Left ventricle myocardium superior (tissue), 1 donor: ENCODE measurements around the gene RHEB. TPM values are rescaled to one million over a fixed set of nuclear protein-coding genes. Genes with fewer than 3 reads are reported as not detected.
A peak's percentile ranks its signal among the peaks of the same experiment; 100 is the strongest.

Experiments
- ATAC-seq: fragments of 200-7000 bp; cut with Tn5 transposase; one replicate; pipeline ENCODE4 v1.9.1; 2020; ENCODE audit warnings: mild to moderate bottlenecking, moderate library complexity
- DNase-seq: peaks from one replicate; pipeline ENCODE4 v3.0.0-alpha.2; 2020
- intact Hi-C: fragments of 100-400 bp; cut with micrococcal nuclease; formaldehyde crosslinking; loops from one replicate; pipeline ENCODE4 v1.11.0; 2022
- total RNA-seq: library from RNA; stranded (reverse); fragmentation: NEBNext Ultra II Directional; extraction: Animal tissue kit (Norgen Biotek cat#: 25700); gene quantifications from one replicate; pipeline ENCODE4 v1.2.1, GENCODE V29; 2021
- donor health status: DM: no; HTN: yes; CAD: no; lungs with severe emphysema.

The RHEB gene
- total RNA-seq, 1 donor from 2014 or later, result 116 TPM

DNA sequence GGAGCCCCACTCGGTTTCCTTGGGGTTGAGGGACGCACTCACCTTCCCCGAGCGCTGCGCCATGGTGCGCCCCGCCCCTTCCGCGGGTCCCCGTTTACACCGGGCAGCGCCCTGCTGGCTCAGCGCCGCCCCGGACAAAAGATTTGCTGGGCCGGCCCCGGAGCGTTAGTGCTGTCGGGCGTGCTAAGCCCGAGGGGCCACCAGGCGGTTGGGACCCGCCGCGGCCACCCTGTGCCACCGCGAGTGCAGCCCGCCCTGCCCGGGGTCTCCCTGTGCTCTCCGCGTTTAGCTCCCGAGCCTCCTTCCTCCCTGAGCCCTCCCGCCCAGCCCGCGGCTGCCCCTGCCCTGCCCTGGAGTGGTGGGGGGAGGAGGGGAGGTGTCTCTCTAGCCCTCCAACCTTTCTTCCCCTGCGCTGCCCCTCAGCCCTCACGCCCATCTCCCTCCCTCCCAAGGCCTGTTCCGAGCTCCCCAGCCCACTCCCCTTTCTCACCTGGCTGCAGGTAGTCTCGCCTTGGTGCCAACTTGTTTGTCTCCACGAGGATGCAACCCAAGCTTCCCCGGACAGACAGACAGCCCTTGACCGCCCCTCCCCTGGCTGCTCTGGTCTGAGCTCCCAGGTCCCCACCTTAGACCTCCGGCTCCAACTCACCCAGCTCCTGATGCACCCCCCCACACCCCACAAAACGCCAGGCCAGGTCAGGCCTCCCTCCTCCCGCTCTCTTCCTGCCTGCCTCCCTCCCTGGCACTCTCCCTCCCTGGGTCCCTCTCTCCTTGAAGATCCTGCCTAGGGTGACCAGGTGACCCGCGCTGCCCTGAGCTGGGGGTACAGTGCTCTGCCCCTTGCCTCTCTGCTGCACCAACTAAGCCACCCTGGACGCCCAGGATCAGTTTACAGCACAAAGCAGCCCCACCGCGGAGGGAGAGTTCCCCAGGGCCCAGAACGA is 79.6 kb downstream of the RHEB start, which contains the start of gene CRYGN:
TSS of gene CRYGN (minus strand) at position 287 of the 944 bp plus-strand sequence. CDS start at position 63, 224 bp downstream.
- intact Hi-C loops, result loop anchor here (10.0 kb wide), 1 partner anchor 75 kb away; no protein-coding TSS in a partner anchor
- ATAC-seq (peak; percentile 29), DNase-seq (no peak)

DNA sequence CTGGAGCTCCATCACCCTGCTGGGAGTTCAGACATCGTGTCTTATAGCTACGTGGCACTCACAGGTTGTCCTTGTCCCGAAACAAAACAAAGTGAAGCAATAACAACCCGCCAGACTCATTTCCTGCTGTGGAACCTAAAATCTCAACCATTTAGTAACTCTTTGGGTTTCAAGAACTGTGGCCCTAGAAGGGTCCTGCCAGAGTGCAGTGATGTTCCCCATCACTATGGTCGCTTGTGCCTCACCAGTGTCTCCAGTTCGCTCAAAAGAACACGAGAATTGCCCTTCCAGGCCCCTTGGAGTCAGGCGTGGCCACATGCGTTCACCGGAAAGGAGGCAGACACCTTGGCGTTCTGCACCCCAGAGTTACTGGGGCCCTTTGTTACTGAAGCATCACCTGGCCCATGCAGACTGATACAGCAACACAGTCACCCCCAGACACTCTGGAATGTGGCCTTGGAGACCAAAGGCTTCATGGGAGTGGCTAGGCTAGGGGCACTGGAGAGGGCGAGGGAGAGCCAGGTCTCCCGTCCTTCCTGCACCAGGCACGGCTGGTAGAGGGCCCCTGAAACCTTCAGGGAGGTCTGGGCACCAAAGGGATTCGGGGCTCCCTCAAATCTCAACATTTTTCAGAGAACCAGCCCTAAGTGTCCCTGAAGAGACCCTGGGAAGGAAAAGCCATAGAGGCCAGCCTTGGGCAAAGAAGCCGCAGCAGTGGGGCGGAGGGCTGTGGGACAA is 80.7 kb downstream of the RHEB start:
- no peak for DNase-seq
- intact Hi-C loops, result no loop called here
- ATAC-seq, result no peak

DNA sequence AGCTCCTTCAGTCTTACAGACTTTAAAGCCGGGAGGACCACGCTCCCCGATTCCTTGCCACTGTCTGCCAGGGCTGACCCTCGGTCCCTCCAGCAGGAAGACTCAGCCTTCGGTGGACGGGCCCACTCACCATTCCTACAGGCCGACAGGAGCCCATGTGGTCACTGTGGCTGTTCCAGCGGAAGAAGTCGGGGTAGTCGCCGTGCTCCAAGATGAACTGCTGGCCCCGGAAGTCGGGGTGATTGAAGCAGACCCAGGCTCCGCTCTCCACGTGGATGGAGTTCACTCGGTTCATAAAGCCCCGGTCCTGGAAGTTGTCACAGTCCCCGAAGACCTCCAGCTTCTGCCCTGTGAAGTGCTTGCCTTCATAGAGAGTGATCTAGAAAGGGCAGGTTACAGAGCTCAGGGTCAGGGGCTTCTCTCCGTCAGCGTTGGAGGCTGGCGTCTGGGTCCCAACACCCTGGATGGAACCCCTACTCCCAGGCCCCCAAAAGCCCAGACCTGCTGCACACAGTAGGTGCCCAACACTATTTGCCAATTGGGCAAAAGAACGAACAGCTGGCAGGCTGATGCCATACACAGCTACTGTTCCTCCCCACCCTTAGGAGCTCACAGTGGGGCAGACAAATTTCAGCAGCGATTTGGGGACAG is 81.7 kb downstream of the RHEB start:
- ATAC-seq, result no peak
- intact Hi-C loops, result no loop called here
- DNase-seq, result no peak

DNA sequence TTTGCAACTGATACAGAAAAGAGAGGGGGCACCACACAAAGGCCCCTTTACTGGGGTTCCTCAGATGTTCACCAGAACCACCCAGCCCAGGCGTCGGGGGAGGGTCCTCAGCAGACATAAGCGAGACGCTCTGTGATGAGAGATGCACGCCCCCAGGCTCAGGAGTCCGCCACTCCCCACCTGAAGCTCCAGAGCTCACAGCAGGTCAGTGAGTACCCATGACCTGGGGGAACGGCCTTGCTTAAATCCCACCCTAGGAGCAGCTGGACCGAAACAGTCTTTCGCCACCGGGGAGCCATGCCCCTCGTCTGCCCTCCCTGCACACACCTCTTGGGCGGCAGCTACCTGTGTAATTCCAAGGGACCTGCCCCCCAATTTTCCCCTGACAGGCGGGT is 82.5 kb downstream of the RHEB start:
- intact Hi-C loops, result no loop called here
- ATAC-seq, result no peak
- DNase-seq, result no peak

DNA sequence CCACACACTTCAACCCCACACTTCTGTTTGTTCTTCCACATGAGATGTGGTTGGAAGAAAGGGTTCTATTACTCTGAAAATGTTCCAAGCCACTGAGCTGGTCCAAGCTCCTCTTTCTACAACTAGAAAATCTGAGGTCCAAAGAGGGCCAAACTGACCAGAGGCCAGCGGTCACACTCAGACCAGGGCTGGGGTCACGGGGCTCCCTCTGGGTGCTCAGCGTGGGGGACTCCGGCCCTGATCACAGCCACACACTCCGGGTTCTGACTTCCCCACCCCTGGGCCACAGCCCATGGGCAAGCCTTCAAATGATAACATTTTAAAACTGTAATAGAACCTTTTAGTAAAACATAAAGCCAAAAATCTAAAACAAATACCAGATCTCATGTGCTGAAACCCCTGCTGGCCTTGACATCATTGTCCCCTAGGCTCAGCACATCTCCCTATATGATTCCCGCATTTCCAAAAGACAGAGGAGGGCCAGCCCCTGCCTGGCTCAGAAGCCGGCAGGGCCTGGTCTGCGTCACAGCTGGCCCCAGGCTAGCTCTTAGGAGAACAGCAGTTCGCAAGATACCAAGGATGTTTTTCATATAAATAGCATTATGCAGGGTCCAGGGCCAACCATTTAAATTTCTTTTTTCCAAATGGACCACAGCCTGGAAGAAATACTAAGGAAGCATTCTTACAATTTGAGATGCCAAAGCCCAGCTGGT is 83.1 kb downstream of the RHEB start:
- peak; percentile 64 for DNase-seq
- peak; percentile 72 for ATAC-seq
- intact Hi-C loops, result no loop called here

- no peak for DNase-seq
- intact Hi-C loops, result no loop called here
- no peak for ATAC-seq
Observed at GRCh38 chr7:151435971-151436370, 83.7 kb downstream of the RHEB start.

DNA sequence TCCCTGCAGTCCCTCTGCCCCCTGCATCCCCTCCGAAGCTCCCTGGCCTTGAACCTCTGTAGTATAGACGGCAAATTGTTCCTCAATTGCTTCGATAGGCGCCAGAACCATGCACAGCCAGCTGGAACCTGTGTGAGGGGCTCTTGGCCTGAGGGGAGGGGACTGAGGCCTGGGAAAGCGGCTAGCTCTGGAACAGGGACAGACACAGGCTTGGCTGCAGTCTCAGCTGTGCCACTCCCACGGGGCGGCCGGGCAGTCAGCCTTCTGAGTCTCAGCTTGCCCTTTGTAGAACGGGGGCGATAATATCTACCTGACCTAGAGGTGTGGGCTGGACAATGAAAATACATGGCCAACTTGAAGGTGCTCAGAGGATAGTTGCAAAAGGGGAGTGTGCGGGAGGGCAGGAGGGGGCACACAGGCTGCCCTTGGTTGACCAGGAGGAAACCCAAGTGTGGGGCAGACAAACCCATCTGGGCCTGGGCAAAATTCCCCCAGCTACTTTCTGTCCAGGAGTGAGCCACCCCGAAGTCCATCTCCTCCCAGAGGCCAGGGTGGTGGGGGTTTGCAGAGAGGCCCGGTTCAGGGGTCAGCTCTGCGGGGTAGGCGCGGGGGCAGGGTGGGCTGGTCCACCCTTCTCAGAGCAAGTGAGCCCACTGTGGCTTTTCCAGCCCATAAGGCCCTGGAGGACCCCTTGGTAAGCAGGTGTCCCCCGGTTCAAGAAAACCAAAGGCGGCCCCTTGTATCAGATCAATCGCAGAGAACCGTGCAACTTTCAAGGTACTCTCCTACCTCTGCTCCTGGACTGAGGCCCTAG is 84.4 kb downstream of the RHEB start:
- intact Hi-C loops, result no loop called here
- ATAC-seq (no peak), DNase-seq (no peak)

GRCh38 chr7:151434549-151434948 is 85.1 kb downstream of the RHEB start:
- ATAC-seq, result no peak
- no peak for DNase-seq
- intact Hi-C loops, result no loop called here

DNA sequence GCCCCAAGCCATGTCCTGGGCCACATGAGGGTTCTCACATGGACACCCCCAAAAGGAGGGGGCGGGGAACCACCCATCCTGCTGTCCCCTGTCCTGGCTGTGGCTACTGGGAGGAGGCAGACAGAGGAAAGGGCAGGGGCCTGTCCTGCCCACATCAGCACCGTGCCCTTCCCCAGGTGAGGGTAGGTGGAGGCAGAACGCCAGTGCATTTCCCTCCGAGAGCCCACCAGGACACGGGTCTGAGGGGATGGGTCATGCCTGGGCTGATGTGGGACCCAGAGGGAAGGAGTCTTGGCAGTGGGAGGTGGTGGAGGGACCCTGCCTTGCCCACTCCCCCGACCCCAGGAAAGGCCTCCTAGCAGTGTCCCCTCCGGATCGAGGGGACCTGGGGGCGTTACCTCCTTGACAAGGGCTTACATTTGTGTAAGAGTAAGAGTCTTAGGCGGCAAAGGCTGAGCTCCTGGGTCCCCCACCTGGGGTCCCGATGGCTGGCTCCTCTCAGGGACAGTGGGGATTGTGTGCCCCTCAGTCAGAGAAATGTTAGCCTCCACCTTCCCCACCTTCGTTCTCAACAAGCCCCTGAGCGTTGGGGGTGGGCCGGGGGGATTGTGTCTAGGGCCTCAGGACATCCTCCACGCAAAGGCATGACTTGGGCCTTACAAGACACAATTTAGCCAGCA is 85.8 kb downstream of the RHEB start:
- DNase-seq (no peak), ATAC-seq (no peak)
- intact Hi-C loops, result no loop called here

DNA sequence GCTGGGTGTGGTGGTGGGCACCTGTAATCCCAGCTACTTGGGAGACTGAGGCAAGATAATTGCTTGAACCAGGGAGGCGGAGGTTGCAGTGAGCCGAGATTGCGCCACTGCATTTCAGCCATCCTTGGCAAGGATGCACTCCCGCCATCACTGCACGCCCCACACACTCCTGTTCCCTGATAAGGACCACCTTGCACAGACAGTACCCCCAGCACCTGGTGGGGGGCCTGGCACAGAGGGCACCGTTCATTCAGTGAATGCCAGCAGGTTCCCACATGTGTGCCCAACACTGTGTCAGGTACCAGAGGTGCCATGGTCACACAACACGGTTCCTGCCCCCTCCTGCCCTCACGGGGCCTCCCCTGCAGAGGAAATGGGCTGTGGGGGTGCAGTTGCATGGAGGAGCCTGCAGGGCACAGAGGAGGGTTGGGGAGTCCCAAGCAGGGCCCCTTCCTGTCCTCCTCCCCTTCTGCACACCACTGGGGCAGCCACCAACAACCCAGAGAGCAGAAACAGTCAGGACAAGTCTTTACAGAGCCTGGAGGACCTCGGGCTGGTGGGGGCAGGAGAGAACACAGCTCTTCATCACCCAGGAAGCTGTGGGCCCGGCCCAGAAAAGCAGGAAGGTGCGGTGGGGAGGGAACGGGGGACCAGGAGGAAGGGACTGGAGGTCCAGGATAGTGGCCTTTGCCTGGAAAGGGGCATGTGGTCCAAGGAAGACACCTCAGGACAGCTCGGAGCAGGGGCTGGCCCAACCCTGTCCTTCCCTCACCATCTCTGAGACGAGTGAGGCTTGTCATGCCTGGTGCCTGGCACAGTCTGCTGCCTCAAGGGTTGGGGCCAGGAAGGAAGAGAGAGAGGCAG is 86.8 kb downstream of the RHEB start:
- intact Hi-C loops, result no loop called here
- no peak for ATAC-seq
- no peak for DNase-seq

DNA sequence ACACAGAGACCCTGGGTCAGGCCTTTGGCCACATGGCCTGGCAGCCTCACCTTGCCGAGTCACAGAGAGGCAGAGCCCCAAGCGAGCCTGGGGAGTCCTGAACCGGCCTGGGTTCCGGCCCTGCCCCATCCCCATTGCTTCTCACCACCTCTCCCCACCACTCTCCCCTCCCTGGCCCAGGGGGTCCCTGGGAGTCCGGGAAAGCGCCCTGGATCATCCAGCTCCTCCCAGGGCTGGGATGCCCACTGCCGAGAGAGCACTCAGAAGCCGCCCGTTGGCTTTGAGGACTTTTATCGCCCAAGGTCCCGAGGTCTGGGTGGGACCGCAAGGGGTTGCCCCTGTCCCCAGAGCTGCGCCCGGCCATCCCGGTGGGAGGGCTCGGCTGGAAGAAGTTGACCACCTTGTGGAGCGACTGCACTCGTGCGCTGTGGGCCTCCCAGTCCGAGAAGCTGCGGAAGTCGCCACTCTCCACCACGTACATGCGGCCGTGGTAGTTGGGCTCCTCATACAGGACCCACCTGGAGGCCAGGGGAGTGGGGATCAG is 87.9 kb downstream of the RHEB start:
- DNase-seq (no peak), ATAC-seq (no peak)
- intact Hi-C loops, result no loop called here

GRCh38 chr7:151431281-151431767 is 88.4 kb downstream of the RHEB start:
- ATAC-seq, result no peak
- intact Hi-C loops, result no loop called here
- DNase-seq, result no peak

DNA sequence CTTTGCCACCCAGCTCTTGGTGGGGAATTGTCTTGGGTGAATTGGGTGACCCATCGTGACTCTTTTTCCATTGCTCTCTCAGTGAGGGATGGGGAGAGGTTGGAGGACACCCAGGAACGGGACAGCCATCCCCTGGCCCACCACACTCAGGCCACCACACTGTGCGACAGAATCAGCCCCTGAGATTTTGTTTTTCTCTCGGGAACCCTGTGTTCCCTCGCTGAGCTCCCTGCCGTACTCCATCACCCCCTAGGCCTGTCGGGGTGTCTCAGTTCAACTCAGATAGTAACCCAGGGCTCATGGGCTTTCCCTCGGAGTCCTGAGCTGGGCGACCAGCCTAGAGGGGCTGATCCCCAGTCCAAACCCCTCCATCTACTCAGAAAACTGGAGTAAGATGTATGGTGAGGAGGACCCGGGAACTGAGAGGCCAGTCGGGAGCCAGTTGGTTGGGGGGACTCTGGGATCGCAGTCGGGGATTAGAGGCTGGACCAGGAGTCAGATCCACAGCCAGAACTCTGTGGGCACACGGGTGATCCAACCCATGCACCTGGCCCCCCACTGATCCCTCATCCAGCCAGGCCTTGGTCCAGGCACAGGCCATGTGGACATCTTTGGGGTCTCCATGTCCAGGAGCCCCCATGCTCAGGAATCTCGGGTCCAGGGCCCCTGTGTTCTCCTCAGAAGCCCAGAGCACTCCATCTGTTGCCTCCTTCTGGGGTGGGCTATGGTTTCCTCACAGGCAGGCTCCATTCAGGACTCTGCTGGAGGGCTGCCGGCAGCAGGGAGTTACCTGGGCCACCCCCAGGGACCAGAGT is 89.1 kb downstream of the RHEB start:
- DNase-seq (no peak), ATAC-seq (no peak)
- intact Hi-C loops, result no loop called here

- DNase-seq (no peak), ATAC-seq (no peak)
- intact Hi-C loops, result no loop called here
Observed at GRCh38 chr7:151429560-151430331, 89.9 kb downstream of the RHEB start.

DNA sequence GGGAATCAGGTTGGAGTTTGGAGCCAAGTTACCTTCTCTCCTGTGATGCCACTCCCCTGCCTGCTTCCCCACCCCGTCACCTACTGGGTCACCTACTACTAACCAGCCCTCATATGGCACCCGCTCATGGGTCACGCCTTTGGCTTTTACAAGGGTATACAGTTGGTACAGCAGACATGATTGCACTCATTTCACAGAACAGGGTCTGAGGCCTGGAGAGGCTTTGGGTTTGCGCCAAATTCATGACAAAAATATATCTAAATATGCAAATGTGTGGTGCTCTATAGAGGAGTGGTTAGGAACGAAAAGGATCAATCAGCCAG is 90.5 kb downstream of the RHEB start:
- DNase-seq (no peak), ATAC-seq (no peak)
- intact Hi-C loops, result no loop called here
